Measurements from ENCODE around the gene NBEA.

GRCh38 chr13:34943436-34944273, 1.6 kb downstream of the NBEA start:
- no peak for TF ChIP-seq CTCF (IDR thresholded peaks at IDR 0.05; ENCODE audit: poor library complexity)
- TF ChIP-seq EZH2phosphoT487 (IDR thresholded peaks at IDR 0.05; ENCODE audit: low read depth, severe bottlenecking, unreplicated experiment): no peak
- TF ChIP-seq EZH2 (IDR thresholded peaks at IDR 0.05; ENCODE audit: borderline replicate concordance): no peak

Data from hepatocyte (in vitro differentiated cells).